ENCODE measurements around the gene HOXB9. TPM values are rescaled to one million over a fixed set of nuclear protein-coding genes. Genes with fewer than 3 reads are reported as not detected.

Gene HOXB9
- total and polyA plus RNA-seq, 2 donors (not counting 3 experiments of a cell fraction or from before 2014, with no cell fraction given): 0.79 to 1.1 TPM

GRCh38 chr17:48611681-48612455, 14.3 kb downstream of the HOXB9 start:
- BruUV-seq (replicated peaks): no TSS peak
- Histone ChIP-seq H3K79me2 (ENCODE audit: control insufficient read depth, insufficient read depth, low read length) (peaks cover 19% of the 10 kb centered on the region), H3K9me3 (replicated peaks; ENCODE audit: control insufficient read depth, insufficient read depth, low read length) (no peaks in the 10 kb centered on the region), H4K20me1 (replicated peaks; ENCODE audit: control insufficient read depth, extremely low read depth, insufficient read depth, low read length) (no peaks in the 10 kb centered on the region), H3K9ac (replicated peaks; ENCODE audit: extremely low read depth, insufficient read depth, low read length) (peak overlapping the region; percentile 49), H3K27ac (ENCODE audit: insufficient read depth, low read depth, low read length) (peak overlapping the region; percentile 66), H3K4me2 (ENCODE audit: insufficient read depth, low read length) (peak overlapping the region; percentile 85), H3K4me3 (replicated peaks in 1 of 3; ENCODE audit: insufficient read depth in 1 of 3, low read depth in 1 of 3, low read length in 3 of 3) (peak overlapping the region; percentile 36 to 70 (median 52)), H3K36me3 (ENCODE audit: control insufficient read depth in 2 of 2, extremely low read depth in 1 of 2, insufficient read depth in 2 of 2, low read length in 2 of 2) (no peaks in the 10 kb centered on the region), H3K27me3 (ENCODE audit: control insufficient read depth in 2 of 2, insufficient read depth in 2 of 2, low read length in 2 of 2) (peaks cover 17 to 23% of the 10 kb centered on the region in 2 experiments), H3K4me1 (ENCODE audit: control insufficient read depth, extremely low read depth, insufficient read depth, low read length) (peaks cover 31% of the 10 kb centered on the region), H3K9me1 (replicated peaks; ENCODE audit: control insufficient read depth, extremely low read depth, insufficient read depth, low read length) (no peaks in the 10 kb centered on the region), H2AFZ (ENCODE audit: low read depth, low read length) (peak overlapping the region; percentile 76)
- FAIRE-seq (peak; percentile 35), DNase-seq (ENCODE audit: low read depth, low spot score) (peak; percentile 39)
- ChIA-PET CTCF (interaction anchor here (1.2 to 1.5 kb wide), 3 partner anchors 18 to 481 kb away, joined by 4 to 12 read pairs (median 6); no protein-coding TSS in a partner anchor), POLR2A (interaction anchor here (1.4 kb wide), 1 partner anchor 14 kb away, joined by 4 read pairs; no protein-coding TSS in a partner anchor)
- dilution Hi-C loops (cut with MboI; ENCODE audit: extremely low pct_ligation_motif_present, low sequenced_read_pairs): no loop called here
- TF ChIP-seq MAX (IDR thresholded peaks at IDR 0.05; ENCODE audit: insufficient read depth, insufficient read length) (no peak), POLR2A (IDR thresholded peaks at IDR 0.05; ENCODE audit: low read depth, low read length) (peak; percentile 63)
- intact Hi-C loops (cut with micrococcal nuclease): loop anchor here (1.0 kb wide), 1 partner anchor 8 kb away; the partner anchor contains the start of gene HOXB6

DNA sequence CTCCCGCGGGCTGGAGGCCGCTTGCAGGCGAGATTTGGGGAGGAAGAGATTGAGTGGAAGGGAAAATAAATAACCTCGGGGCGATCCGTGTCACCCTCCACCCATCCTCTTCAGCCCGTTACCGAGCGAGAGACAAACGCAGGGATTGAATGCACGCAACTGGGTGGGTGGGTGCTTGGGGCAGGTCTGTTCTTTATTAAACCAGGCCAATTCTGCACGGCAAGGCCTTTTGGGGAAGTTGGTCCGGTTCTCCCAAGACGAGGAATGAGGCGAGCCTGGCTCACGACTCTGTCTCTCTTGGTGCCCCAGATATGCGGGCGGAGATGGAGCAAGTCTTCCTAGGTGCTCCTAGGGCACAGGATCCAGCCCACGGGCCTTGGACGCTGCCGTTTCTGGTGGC, 14.9 kb downstream of the HOXB9 start:
- peaks cover 19% of the 10 kb centered on the region for H3K79me2 ChIP-seq (ENCODE audit: control insufficient read depth, insufficient read depth, low read length)
- intact Hi-C loops (cut with micrococcal nuclease): no loop called here
- H4K20me1 ChIP-seq (replicated peaks; ENCODE audit: control insufficient read depth, extremely low read depth, insufficient read depth, low read length): no peaks in the 10 kb centered on the region
- peak overlapping the region; percentile 92 for H2AFZ ChIP-seq (ENCODE audit: low read depth, low read length)
- TF ChIP-seq GATA2 (IDR thresholded peaks at IDR 0.05; ENCODE audit: insufficient read depth, insufficient read length, low read depth, low read length) (no peak), MYC (IDR thresholded peaks at IDR 0.05; ENCODE audit: low read depth, low read length) (no peak), POLR2AphosphoS5 (IDR thresholded peaks at IDR 0.05; ENCODE audit: insufficient read depth, low read depth, low read length) (no peak), FOS (IDR thresholded peaks at IDR 0.05; ENCODE audit: borderline replicate concordance, insufficient read depth, low read length) (no peak), POLR2A (IDR thresholded peaks at IDR 0.05; ENCODE audit: low read depth, low read length) (no peak), MAX (IDR thresholded peaks at IDR 0.05; ENCODE audit: insufficient read depth, insufficient read length) (no peak)
- no peak for FAIRE-seq
- no peak for DNase-seq (ENCODE audit: low read depth, low spot score)
- dilution Hi-C loops (cut with MboI; ENCODE audit: extremely low pct_ligation_motif_present, low sequenced_read_pairs): no loop called here
- H3K27ac ChIP-seq (ENCODE audit: insufficient read depth, low read depth, low read length): peak overlapping the region; percentile 66
- CTCF ChIA-PET: no interaction called here
- H3K36me3 ChIP-seq (ENCODE audit: control insufficient read depth in 2 of 2, extremely low read depth in 1 of 2, insufficient read depth in 2 of 2, low read length in 2 of 2): no peaks in the 10 kb centered on the region
- no peaks in the 10 kb centered on the region for H3K9me1 ChIP-seq (replicated peaks; ENCODE audit: control insufficient read depth, extremely low read depth, insufficient read depth, low read length)
- peaks cover 31% of the 10 kb centered on the region for H3K4me1 ChIP-seq (ENCODE audit: control insufficient read depth, extremely low read depth, insufficient read depth, low read length)
- peak overlapping the region; percentile 52 to 78 (median 70) for H3K4me3 ChIP-seq (replicated peaks in 1 of 3; ENCODE audit: insufficient read depth in 1 of 3, low read depth in 1 of 3, low read length in 3 of 3)
- peaks cover 10 to 16% of the 10 kb centered on the region in 2 experiments for H3K27me3 ChIP-seq (ENCODE audit: control insufficient read depth in 2 of 2, insufficient read depth in 2 of 2, low read length in 2 of 2)
- BruUV-seq (replicated peaks): no TSS peak
- H3K4me2 ChIP-seq (ENCODE audit: insufficient read depth, low read length): peak overlapping the region; percentile 85
- no peaks in the 10 kb centered on the region for H3K9me3 ChIP-seq (replicated peaks; ENCODE audit: control insufficient read depth, insufficient read depth, low read length)
- peak overlapping the region; percentile 83 for H3K9ac ChIP-seq (replicated peaks; ENCODE audit: extremely low read depth, insufficient read depth, low read length)
- POLR2A ChIA-PET: no interaction called here

Data from endothelial cell of umbilical vein (primary cell).